Measurements from ENCODE around the gene TMEM190. TPM values are rescaled to one million over a fixed set of nuclear protein-coding genes. Genes with fewer than 3 reads are reported as not detected.

Gene TMEM190
- total RNA-seq, 1 donor from 2014 or later: 2.5 TPM

DNA sequence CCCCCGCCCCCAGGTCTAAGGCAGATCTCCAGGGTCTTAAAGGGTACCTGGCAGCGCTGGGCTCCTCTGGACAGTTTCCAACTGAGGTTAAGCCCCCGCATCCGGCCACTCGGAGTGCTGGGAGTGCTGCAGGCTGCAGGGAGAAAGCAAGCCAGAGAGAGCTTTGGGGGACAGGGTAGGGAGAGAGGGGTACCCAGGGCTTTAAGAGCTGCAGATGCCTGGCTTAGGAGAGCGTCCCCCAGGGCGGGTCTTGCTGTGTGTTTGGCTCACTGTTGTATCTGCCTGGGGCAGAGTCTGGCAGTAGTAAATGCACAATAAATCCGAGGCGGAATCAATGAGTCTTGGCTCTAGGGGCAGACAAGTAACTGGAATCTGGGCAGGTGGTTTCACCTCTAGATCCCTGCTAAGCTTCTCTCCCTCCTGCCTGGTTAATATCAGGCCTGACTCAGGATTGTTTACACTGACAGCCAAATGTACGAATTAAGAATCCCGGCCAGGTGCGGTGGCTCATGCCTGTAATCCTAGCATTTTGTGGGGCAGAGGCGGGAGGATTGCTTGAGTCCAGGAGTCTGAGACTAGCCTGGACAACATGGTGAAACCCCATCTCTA is 21.3 kb upstream of the TMEM190 start:
- peaks cover 4% of the 10 kb centered on the region for H3K36me3 Mint-ChIP-seq (ENCODE audit: low read depth, unreplicated experiment)
- Histone ChIP-seq H3K36me3 (ENCODE audit: insufficient read depth, low read length) (no peaks in the 10 kb centered on the region), H3K9me3 (ENCODE audit: insufficient read depth, low read depth, low read length) (no peaks in the 10 kb centered on the region), H3K79me2 (ENCODE audit: insufficient read depth, low read length) (no peaks in the 10 kb centered on the region), H3K27ac (ENCODE audit: low read depth, low read length) (no peak overlapping the region), H3K4me2 (ENCODE audit: low read length) (no peak overlapping the region), H3K9ac (ENCODE audit: low read length) (no peak overlapping the region), H4K20me1 (ENCODE audit: insufficient read depth, low read length) (peaks cover 11% of the 10 kb centered on the region), H3K27me3 (ENCODE audit: insufficient read depth, low read length) (peaks cover 17% of the 10 kb centered on the region), H2AFZ (ENCODE audit: low read depth, low read length) (no peak overlapping the region), H3K4me1 (ENCODE audit: insufficient read depth, low read length) (peaks cover 10% of the 10 kb centered on the region), H3K4me3 (ENCODE audit: insufficient read depth, low read depth, low read length) (no peak overlapping the region)
- no peak for DNase-seq (ENCODE audit: low read depth)
- H3K9me3 Mint-ChIP-seq (ENCODE audit: unreplicated experiment): peaks cover 6% of the 10 kb centered on the region
- peak; percentile 26 for TF ChIP-seq EZH2 (IDR thresholded peaks at IDR 0.05; ENCODE audit: insufficient read depth, low read length)
- TF ChIP-seq, protein P1, sequence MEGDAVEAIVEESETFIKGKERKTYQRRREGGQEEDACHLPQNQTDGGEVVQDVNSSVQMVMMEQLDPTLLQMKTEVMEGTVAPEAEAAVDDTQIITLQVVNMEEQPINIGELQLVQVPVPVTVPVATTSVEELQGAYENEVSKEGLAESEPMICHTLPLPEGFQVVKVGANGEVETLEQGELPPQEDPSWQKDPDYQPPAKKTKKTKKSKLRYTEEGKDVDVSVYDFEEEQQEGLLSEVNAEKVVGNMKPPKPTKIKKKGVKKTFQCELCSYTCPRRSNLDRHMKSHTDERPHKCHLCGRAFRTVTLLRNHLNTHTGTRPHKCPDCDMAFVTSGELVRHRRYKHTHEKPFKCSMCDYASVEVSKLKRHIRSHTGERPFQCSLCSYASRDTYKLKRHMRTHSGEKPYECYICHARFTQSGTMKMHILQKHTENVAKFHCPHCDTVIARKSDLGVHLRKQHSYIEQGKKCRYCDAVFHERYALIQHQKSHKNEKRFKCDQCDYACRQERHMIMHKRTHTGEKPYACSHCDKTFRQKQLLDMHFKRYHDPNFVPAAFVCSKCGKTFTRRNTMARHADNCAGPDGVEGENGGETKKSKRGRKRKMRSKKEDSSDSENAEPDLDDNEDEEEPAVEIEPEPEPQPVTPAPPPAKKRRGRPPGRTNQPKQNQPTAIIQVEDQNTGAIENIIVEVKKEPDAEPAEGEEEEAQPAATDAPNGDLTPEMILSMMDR (IDR thresholded peaks at IDR 0.05; ENCODE audit: insufficient read depth, low read depth, low read length): no peak
- FAIRE-seq: no peak
- no peak overlapping the region for H3K4me3 Mint-ChIP-seq (ENCODE audit: unreplicated experiment)
- peaks cover 65% of the 10 kb centered on the region for H3K27me3 Mint-ChIP-seq (ENCODE audit: low read depth, unreplicated experiment)
- H3K4me1 Mint-ChIP-seq (ENCODE audit: low read depth, unreplicated experiment): no peaks in the 10 kb centered on the region
- H3K27ac Mint-ChIP-seq (ENCODE audit: unreplicated experiment): no peak overlapping the region

DNA sequence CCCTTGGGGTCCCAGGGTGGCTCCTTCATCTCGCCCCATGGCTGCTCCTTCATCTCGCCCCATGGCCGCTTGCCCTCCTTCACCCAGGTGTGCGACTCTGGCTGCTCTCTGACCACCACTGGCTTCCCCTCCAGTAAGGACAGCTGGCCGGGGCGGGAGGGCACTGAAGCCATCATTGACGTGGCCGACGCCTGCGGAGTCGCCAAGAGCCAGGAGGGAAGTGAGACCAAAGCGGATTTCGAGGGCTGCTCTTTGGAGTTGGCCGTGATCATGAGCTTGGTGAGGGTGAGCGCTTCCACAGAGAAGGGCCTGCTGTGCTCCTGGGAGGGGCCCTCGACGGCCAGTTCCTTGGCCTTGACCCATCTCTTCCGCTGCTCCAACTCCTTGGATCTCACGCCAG is 18.1 kb upstream of the TMEM190 start:
- no peak overlapping the region for H2AFZ ChIP-seq (ENCODE audit: low read depth, low read length)
- Mint-ChIP-seq H3K4me3 (ENCODE audit: unreplicated experiment) (no peak overlapping the region), H3K36me3 (ENCODE audit: low read depth, unreplicated experiment) (no peaks in the 10 kb centered on the region), H3K4me1 (ENCODE audit: low read depth, unreplicated experiment) (peaks cover under 1% of the 10 kb centered on the region), H3K27ac (ENCODE audit: unreplicated experiment) (no peak overlapping the region), H3K27me3 (ENCODE audit: low read depth, unreplicated experiment) (peaks cover 35% of the 10 kb centered on the region), H3K9me3 (ENCODE audit: unreplicated experiment) (peaks cover 3% of the 10 kb centered on the region)
- peaks cover 6% of the 10 kb centered on the region for H3K27me3 ChIP-seq (ENCODE audit: insufficient read depth, low read length)
- H4K20me1 ChIP-seq (ENCODE audit: insufficient read depth, low read length): peaks cover 6% of the 10 kb centered on the region
- TF ChIP-seq EZH2 (IDR thresholded peaks at IDR 0.05; ENCODE audit: insufficient read depth, low read length): no peak
- TF ChIP-seq, protein P1 (IDR thresholded peaks at IDR 0.05; ENCODE audit: insufficient read depth, low read depth, low read length): no peak
- no peaks in the 10 kb centered on the region for H3K36me3 ChIP-seq (ENCODE audit: insufficient read depth, low read length)
- no peak overlapping the region for H3K4me3 ChIP-seq (ENCODE audit: insufficient read depth, low read depth, low read length)
- no peak overlapping the region for H3K4me2 ChIP-seq (ENCODE audit: low read length)
- H3K9me3 ChIP-seq (ENCODE audit: insufficient read depth, low read depth, low read length): no peaks in the 10 kb centered on the region
- DNase-seq (ENCODE audit: low read depth): no peak
- peaks cover 6% of the 10 kb centered on the region for H3K4me1 ChIP-seq (ENCODE audit: insufficient read depth, low read length)
- no peak overlapping the region for H3K9ac ChIP-seq (ENCODE audit: low read length)
- FAIRE-seq: no peak
- H3K27ac ChIP-seq (ENCODE audit: low read depth, low read length): no peak overlapping the region
- H3K79me2 ChIP-seq (ENCODE audit: insufficient read depth, low read length): no peaks in the 10 kb centered on the region

All from astrocyte (in vitro differentiated cells and primary cell).